ENCODE data around the gene UBTF.

DNA sequence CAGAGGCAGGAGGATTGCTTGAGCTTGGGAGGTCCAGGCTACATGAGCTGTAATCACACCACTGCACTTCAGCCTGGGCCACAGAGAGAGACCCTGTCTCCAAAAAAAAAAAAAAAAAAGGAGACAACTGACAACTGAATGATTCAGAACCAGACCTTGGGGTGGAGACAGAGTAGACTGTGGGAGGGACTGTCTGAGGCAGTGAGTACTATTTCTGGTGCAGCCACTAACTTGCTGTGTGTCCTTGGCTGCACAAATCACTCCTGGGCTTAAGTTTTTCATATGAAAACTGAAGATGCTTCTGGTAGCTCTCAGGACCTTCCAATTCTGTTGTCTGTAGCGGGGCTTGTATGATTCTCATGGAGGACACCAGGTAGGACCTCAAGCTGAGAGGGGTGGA is 43.2 kb downstream of the UBTF start:
- TF ChIP-seq, protein P1, sequence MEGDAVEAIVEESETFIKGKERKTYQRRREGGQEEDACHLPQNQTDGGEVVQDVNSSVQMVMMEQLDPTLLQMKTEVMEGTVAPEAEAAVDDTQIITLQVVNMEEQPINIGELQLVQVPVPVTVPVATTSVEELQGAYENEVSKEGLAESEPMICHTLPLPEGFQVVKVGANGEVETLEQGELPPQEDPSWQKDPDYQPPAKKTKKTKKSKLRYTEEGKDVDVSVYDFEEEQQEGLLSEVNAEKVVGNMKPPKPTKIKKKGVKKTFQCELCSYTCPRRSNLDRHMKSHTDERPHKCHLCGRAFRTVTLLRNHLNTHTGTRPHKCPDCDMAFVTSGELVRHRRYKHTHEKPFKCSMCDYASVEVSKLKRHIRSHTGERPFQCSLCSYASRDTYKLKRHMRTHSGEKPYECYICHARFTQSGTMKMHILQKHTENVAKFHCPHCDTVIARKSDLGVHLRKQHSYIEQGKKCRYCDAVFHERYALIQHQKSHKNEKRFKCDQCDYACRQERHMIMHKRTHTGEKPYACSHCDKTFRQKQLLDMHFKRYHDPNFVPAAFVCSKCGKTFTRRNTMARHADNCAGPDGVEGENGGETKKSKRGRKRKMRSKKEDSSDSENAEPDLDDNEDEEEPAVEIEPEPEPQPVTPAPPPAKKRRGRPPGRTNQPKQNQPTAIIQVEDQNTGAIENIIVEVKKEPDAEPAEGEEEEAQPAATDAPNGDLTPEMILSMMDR (IDR thresholded peaks at IDR 0.05): no peak
- no peak for TF ChIP-seq POLR2A (IDR thresholded peaks at IDR 0.05)
